K562 (cell line): Measurements from ENCODE around the gene RNF151. TPM values are rescaled to one million over a fixed set of nuclear protein-coding genes. Genes with fewer than 3 reads are reported as not detected.

Source experiments
- CBFB ChIP-seq: sonication (generic); formaldehyde crosslinking; IDR thresholded peaks from 2 replicates; pipeline ENCODE4 v1.4.0; 2020; ENCODE audit warnings: mild to moderate bottlenecking, missing genetic modification reagents
- CTBP1 ChIP-seq: fragments of 450-650 bp; IDR thresholded peaks from 2 replicates; pipeline ENCODE4 v1.6.1; 2016; ENCODE audit warnings: borderline replicate concordance
- CUX1 ChIP-seq: fragments of 200-800 bp; sonication (Bioruptor generic); IDR thresholded peaks from 2 replicates; pipeline ENCODE4 v1.6.1; 2016; ENCODE audit warnings: missing genetic modification characterization, missing compliant biosample characterization
- DPF2 ChIP-seq: fragments of 450-650 bp; IDR thresholded peaks from 2 replicates; pipeline ENCODE4 v1.6.1; 2016
- EZH2 ChIP-seq: IDR thresholded peaks from 2 replicates; pipeline ENCODE4 v1.6.1; 2012; ENCODE audit warnings: low read depth, mild to moderate bottlenecking, inconsistent platforms, low read length, borderline replicate concordance
- HNRNPL ChIP-seq: fragments of 200-400 bp; formaldehyde crosslinking; IDR thresholded peaks from 2 replicates; pipeline ENCODE4 v1.6.1; 2017; ENCODE audit warnings: low read depth, mild to moderate bottlenecking, low read length
- KAT7 ChIP-seq: sonication (generic); formaldehyde crosslinking; IDR thresholded peaks from 2 replicates; pipeline ENCODE4 v1.8.0; 2022; ENCODE audit warnings: missing genetic modification reagents, mild to moderate bottlenecking, borderline replicate concordance
- LCOR ChIP-seq: sonication (generic); formaldehyde crosslinking; IDR thresholded peaks from 2 replicates; pipeline ENCODE4 v1.8.0; 2022; ENCODE audit warnings: mild to moderate bottlenecking, missing genetic modification reagents
- RBM22 ChIP-seq: fragments of 200-400 bp; formaldehyde crosslinking; IDR thresholded peaks from 2 replicates; pipeline ENCODE4 v1.6.1; 2018; ENCODE audit warnings: low read length, low read depth; ENCODE audit not compliant: poor library complexity, severe bottlenecking
- THRAP3 ChIP-seq: fragments of 450-650 bp; IDR thresholded peaks from 2 replicates; pipeline ENCODE4 v1.6.1; 2016; ENCODE audit warnings: mild to moderate bottlenecking, inconsistent platforms, borderline replicate concordance
- ZBTB1 ChIP-seq: sonication (generic); formaldehyde crosslinking; IDR thresholded peaks from 2 replicates; pipeline ENCODE4 v1.8.1; 2023; ENCODE audit warnings: missing genetic modification reagents, low read depth, mild to moderate bottlenecking, borderline replicate concordance
- ZNF239 ChIP-seq: fragments of 250-450 bp; sonication (Bioruptor Pico); IDR thresholded peaks from 2 replicates; pipeline ENCODE4 v1.4.0; 2020; ENCODE audit warnings: mild to moderate bottlenecking
- ZNF277 ChIP-seq: fragments of 250-450 bp; sonication (Bioruptor Pico); IDR thresholded peaks from 2 replicates; pipeline ENCODE4 v1.8.0; 2022; ENCODE audit warnings: inconsistent platforms, mild to moderate bottlenecking, moderate library complexity, borderline replicate concordance
- ZNF75A ChIP-seq: fragments of 450-650 bp; formaldehyde crosslinking; IDR thresholded peaks from 2 replicates; pipeline ENCODE4 v1.4.0; 2020; ENCODE audit warnings: mild to moderate bottlenecking
- polyA plus RNA-seq, 8 experiments: library from polyadenylated mRNA; depleted of rRNA in 4 of 8; stranded (reverse) in 5 of 8; unstranded in 3 of 8; fragments of >200 nt; fragmentation: Nextera tagmentation in 2 of 8; fragmentation: Illumina TruSeq in 1 of 8; extraction: Ambion mirVana in 2 of 8; extraction: Trizol in 1 of 8; gene quantifications; 2 replicates each; pipeline versions ENCODE4 v1.2.1 to v1.2.3, GENCODE V29; 2011 to 2014; ENCODE audit warnings: inconsistent platforms in 1 of 8, missing spikeins in 1 of 8
- total RNA-seq, 7 experiments: library from RNA; depleted of rRNA in 6 of 7; stranded (reverse); fragments of >200 nt in 6 of 7; fragmentation: Illumina TruSeq in 2 of 7; extraction: Trizol in 2 of 7; gene quantifications; 2 replicates each; pipeline versions ENCODE4 v1.2.1 to v1.2.3, GENCODE V29; 2011 to 2021; ENCODE audit warnings: low replicate concordance in 1 of 7

The RNF151 gene
- total and polyA plus RNA-seq, 9 of the 15 experiments (the other 6 are each of a cell fraction or from before 2014, with no cell fraction given): not detected

DNA sequence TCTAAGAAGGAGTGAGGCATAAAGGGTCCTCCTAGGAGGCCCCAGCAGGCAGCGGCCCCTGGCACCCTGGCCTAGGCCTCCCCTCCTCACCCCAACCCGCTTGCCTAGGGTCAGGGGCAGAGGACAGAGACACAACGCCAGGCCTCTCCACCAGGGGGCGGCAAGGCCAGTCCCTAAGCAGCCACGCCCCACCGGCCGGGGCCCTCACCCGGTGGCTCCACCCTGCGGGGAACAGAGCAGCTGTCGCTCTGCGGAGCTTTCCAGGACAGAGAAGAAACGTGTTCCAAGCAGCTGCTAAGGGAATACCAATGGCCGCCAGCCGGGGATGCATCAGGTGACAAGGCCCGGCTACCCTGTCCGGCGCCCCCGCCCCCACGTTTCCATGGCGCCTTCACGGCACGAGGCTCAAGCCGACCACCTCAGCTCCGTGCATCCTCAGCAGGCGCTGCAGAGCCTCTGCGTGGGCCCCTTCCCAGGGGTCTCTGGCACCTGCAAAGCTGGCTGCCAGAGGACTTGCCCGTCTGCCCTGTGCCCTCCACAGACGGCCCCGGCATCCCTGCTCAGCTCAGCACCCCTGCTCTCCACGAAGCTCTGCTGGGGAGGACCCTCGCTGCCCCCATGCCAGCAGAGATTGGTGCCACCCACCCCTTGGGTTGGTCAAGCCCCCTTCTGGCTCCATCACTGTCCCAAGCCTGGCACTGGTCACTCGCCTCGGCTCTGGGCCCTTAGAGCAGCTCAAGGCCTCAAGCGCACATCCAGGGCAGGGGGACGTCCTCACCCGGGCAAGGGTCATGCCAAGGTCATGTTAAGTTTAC, 37.4 kb downstream of the RNF151 start (continued):
- no peak for TF ChIP-seq DPF2
- no peak for TF ChIP-seq ZNF239
- no peak for TF ChIP-seq THRAP3
- TF ChIP-seq CTBP1: peak; percentile 76; the same call in 1 of the 2 replicates
- TF ChIP-seq RBM22: peak; percentile 83
- no peak for TF ChIP-seq ZBTB1 (CRISPR knock-in tag)
- no peak for TF ChIP-seq EZH2
- no peak for TF ChIP-seq CBFB (CRISPR knock-in tag)
- no peak for TF ChIP-seq ZNF277 (CRISPR knock-in tag)
- no peak for TF ChIP-seq KAT7 (CRISPR knock-in tag)
- TF ChIP-seq LCOR (CRISPR knock-in tag): no peak
- TF ChIP-seq CUX1 (CRISPR knock-in tag): no peak
- TF ChIP-seq ZNF75A (CRISPR knock-in tag): no peak
- peak; percentile 52; the same call in 1 of the 2 replicates for TF ChIP-seq HNRNPL
